OCI-LY7 (cell line): ENCODE data around the gene SYNDIG1L. TPM values are rescaled to one million over a fixed set of nuclear protein-coding genes. Genes with fewer than 3 reads are reported as not detected.
A peak's percentile ranks its signal among the peaks of the same experiment; 100 is the strongest.

Experiments used
- BruUV-seq: library from RNA; stranded (reverse); fragments of 400-500 nt; replicated peaks from 2 replicates; lab custom pipeline; 2021; lab: Mats Ljungman, UMichigan
- CTCF ChIA-PET: fragments of 300-600 bp; sonication (Branson Sonifier 250); formaldehyde crosslinking; loops from one replicate; lab custom pipeline; 2022; ENCODE audit warnings: antibody characterized with exemption; ENCODE audit not compliant: unreplicated experiment; lab: Charles Lee
- POLR2A ChIA-PET: fragments of 300-600 bp; sonication (Branson Sonifier 250); formaldehyde crosslinking; loops from one replicate; lab custom pipeline; 2022; ENCODE audit warnings: antibody characterized with exemption; lab: Charles Lee
- DNase-seq: peaks from one replicate; pipeline ENCODE4 v3.0.0-alpha.2; 2015; ENCODE audit warnings: low spot score
- H2AFZ ChIP-seq: fragments of 200-600 bp; sonication (generic), shearing (Covaris generic); 2 replicates; pipeline ENCODE4 v1.6.1; 2014; ENCODE audit warnings: mild to moderate bottlenecking, antibody characterized with exemption, low read length, moderate library complexity
- H3K27ac ChIP-seq: fragments of 200-600 bp; sonication (generic); 2 replicates; pipeline ENCODE4 v1.5.1; 2014; ENCODE audit warnings: mixed run types, low read depth, mild to moderate bottlenecking, moderate library complexity, low read length, inconsistent platforms; ENCODE audit not compliant: poor library complexity, severe bottlenecking
- H3K36me3 ChIP-seq: fragments of 200-600 bp; sonication (generic); 2 replicates; pipeline ENCODE4 v1.6.1; 2014; ENCODE audit warnings: mild to moderate bottlenecking, antibody characterized with exemption, low read length, moderate library complexity, mixed read lengths; ENCODE audit not compliant: insufficient read depth
- H3K4me1 ChIP-seq: fragments of 200-600 bp; sonication (generic); 2 replicates; pipeline ENCODE4 v1.5.1; 2014; ENCODE audit warnings: mild to moderate bottlenecking, low read length; ENCODE audit not compliant: insufficient read depth, poor library complexity, severe bottlenecking
- H3K4me2 ChIP-seq: fragments of 200-600 bp; sonication (generic); 2 replicates; pipeline ENCODE4 v1.6.1; 2014; ENCODE audit warnings: mild to moderate bottlenecking, low read length
- H3K4me3 ChIP-seq: fragments of 200-600 bp; sonication (generic); 2 replicates; pipeline ENCODE4 v1.5.1; 2014; ENCODE audit warnings: mild to moderate bottlenecking, low read depth, low read length; ENCODE audit not compliant: poor library complexity, severe bottlenecking
- H3K79me2 ChIP-seq: fragments of 200-600 bp; sonication (generic); 2 replicates; pipeline ENCODE4 v1.6.1; 2016; ENCODE audit warnings: low read depth, mild to moderate bottlenecking, low read length, moderate library complexity, mixed read lengths; ENCODE audit not compliant: insufficient read depth
- H3K9me2 ChIP-seq: fragments of 200-600 bp; sonication (generic); 2 replicates; pipeline ENCODE4 v1.6.1; 2016; ENCODE audit warnings: mild to moderate bottlenecking, low read length, mixed read lengths; ENCODE audit not compliant: insufficient read depth
- H3K9me3 ChIP-seq: fragments of 200-600 bp; sonication (generic); 2 replicates; pipeline ENCODE4 v1.6.1; 2014; ENCODE audit warnings: mild to moderate bottlenecking, mixed run types, low read length, mixed read lengths
- H4K20me1 ChIP-seq: fragments of 200-600 bp; sonication (generic); 2 replicates; pipeline ENCODE4 v1.6.1; 2014; ENCODE audit warnings: mild to moderate bottlenecking, antibody characterized with exemption, low read length, moderate library complexity, mixed read lengths; ENCODE audit not compliant: insufficient read depth
- EZH2phosphoT487 ChIP-seq: fragments of 200-600 bp; sonication (generic); IDR thresholded peaks from 2 replicates; pipeline ENCODE4 v1.6.1; 2018; ENCODE audit warnings: low read depth, borderline replicate concordance, mild to moderate bottlenecking, mixed run types, antibody characterized with exemption, low read length, moderate library complexity, mixed read lengths
- intact Hi-C: fragments of 100-400 bp; cut with micrococcal nuclease; formaldehyde crosslinking; loops from one replicate; pipeline ENCODE4 v1.10.0; 2022; ENCODE audit not compliant: unreplicated experiment
- total RNA-seq, 2 experiments: library from RNA; depleted of rRNA in 1 of 2; stranded (reverse); fragments of >200 nt in 1 of 2; shearing (Covaris generic) in 1 of 2; gene quantifications; 2 replicates each; pipeline ENCODE4 v1.2.3, GENCODE V29; 2014 to 2022
- TF ChIP-seq, protein P1 (sequence below): fragments of 200-600 bp; sonication (generic); conservative IDR thresholded peaks from 2 replicates; pipeline ENCODE4 v1.5.1; 2014; ENCODE audit warnings: mild to moderate bottlenecking, antibody characterized with exemption, low read length, moderate library complexity, mixed read lengths

The SYNDIG1L gene
- total RNA-seq, 2 experiments from 2014 or later, result not detected

DNA sequence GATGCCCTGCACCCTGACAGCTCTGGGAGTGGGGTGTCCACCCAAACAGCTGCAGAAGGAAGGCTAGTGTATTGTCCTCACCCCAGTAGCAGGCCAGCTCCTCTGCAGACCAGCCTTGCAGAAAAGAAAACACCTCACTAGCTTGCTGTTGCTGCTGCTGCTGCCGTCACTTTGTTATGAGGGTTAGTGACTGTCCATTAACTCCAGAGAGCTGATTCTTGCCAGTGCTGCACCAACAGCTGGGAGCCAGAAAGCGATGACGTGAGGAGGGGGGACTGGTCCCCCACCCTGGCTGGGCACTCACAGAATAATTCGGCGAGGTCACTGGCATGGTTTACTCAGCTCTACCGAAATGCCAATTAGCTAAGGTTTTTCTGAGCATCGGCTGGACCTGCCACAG, 2.8 kb downstream of the SYNDIG1L start:
- Histone ChIP-seq H3K9me3 (no peaks in the 10 kb centered on the region), H3K27ac (no peak overlapping the region), H3K9me2 (no peaks in the 10 kb centered on the region), H3K4me1 (peaks cover 10% of the 10 kb centered on the region), H3K79me2 (no peaks in the 10 kb centered on the region), H2AFZ (no peak overlapping the region), H3K4me2 (no peak overlapping the region), H3K36me3 (no peaks in the 10 kb centered on the region), H4K20me1 (no peaks in the 10 kb centered on the region), H3K4me3 (no peak overlapping the region)
- ChIA-PET CTCF (interaction anchor here (0.6 kb wide), 1 partner anchor 41 kb away, joined by 3 read pairs; no protein-coding TSS in a partner anchor), POLR2A (interaction anchor here (0.6 kb wide), 1 partner anchor 242 kb away, joined by 3 read pairs; no protein-coding TSS in a partner anchor)
- TF ChIP-seq, protein P1, sequence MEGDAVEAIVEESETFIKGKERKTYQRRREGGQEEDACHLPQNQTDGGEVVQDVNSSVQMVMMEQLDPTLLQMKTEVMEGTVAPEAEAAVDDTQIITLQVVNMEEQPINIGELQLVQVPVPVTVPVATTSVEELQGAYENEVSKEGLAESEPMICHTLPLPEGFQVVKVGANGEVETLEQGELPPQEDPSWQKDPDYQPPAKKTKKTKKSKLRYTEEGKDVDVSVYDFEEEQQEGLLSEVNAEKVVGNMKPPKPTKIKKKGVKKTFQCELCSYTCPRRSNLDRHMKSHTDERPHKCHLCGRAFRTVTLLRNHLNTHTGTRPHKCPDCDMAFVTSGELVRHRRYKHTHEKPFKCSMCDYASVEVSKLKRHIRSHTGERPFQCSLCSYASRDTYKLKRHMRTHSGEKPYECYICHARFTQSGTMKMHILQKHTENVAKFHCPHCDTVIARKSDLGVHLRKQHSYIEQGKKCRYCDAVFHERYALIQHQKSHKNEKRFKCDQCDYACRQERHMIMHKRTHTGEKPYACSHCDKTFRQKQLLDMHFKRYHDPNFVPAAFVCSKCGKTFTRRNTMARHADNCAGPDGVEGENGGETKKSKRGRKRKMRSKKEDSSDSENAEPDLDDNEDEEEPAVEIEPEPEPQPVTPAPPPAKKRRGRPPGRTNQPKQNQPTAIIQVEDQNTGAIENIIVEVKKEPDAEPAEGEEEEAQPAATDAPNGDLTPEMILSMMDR, result no peak
- no peak for TF ChIP-seq EZH2phosphoT487
- DNase-seq, result no peak
- intact Hi-C loops, result no loop called here
- BruUV-seq, result no TSS peak

DNA sequence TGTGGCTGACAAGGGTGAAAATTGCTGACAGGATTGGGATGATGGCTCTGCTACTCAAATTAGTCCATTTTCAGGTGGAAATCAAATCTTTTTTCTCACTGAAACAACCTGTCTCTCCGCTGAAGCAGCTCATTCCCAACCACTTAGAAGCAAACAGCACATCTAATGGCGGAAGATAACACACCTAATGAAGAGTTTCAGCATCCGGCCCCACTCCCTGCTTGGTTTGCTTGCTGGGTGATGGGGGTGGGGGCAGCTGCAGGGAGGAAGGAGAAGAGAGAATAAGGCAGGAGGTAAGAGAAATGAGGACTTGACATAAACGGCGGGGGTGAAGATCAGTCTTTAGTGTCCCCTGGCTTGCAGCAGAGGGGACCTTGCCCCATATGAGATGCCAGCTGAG, 4.0 kb downstream of the SYNDIG1L start:
- Histone ChIP-seq H3K4me1 (peaks cover 10% of the 10 kb centered on the region), H3K79me2 (no peaks in the 10 kb centered on the region), H3K4me3 (no peak overlapping the region), H2AFZ (peak overlapping the region; percentile 66; the same call in 1 of the 2 replicates), H4K20me1 (no peaks in the 10 kb centered on the region), H3K9me3 (no peaks in the 10 kb centered on the region), H3K9me2 (no peaks in the 10 kb centered on the region), H3K27ac (no peak overlapping the region), H3K36me3 (no peaks in the 10 kb centered on the region), H3K4me2 (peak overlapping the region; percentile 13; the same call in 1 of the 2 replicates)
- ChIA-PET POLR2A (interaction anchor here (0.7 to 1.2 kb wide), 2 partner anchors 21 to 1007 kb away, joined by 4 to 5 read pairs; no protein-coding TSS in a partner anchor), CTCF (no interaction called here)
- intact Hi-C loops, result no loop called here
- TF ChIP-seq, protein P1, result no peak
- no peak for TF ChIP-seq EZH2phosphoT487
- peak; percentile 52 for DNase-seq
- no TSS peak for BruUV-seq

DNA sequence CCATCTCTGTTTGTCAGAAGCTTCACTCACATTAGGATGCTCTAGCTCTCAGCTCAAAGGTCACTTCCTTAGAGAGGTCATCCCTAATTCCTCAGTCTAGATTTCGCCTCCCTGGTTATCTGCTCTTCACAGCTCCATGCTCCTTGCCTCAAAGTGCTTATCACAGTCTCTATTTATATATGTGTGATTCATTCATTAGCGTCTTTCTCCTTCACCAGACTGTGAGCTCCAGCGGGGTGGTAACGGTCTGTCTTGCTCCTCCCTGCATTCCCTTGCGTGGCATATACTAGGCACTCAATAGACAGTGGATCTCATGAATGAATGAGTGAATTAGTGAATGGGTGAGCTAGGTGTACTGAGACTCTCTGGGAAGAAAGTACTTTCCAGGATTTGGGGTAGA, 6.9 kb downstream of the SYNDIG1L start:
- no peak overlapping the region for H3K4me2 ChIP-seq
- no peaks in the 10 kb centered on the region for H3K9me3 ChIP-seq
- BruUV-seq, result no TSS peak
- H3K36me3 ChIP-seq, result no peaks in the 10 kb centered on the region
- no peak overlapping the region for H2AFZ ChIP-seq
- TF ChIP-seq, protein P1, result no peak
- no peak for TF ChIP-seq EZH2phosphoT487
- CTCF ChIA-PET, result no interaction called here
- no peaks in the 10 kb centered on the region for H3K79me2 ChIP-seq
- POLR2A ChIA-PET, result no interaction called here
- no peak overlapping the region for H3K27ac ChIP-seq
- peaks cover 10% of the 10 kb centered on the region for H3K4me1 ChIP-seq
- no peaks in the 10 kb centered on the region for H3K9me2 ChIP-seq
- no peaks in the 10 kb centered on the region for H4K20me1 ChIP-seq
- H3K4me3 ChIP-seq, result no peak overlapping the region
- no peak for DNase-seq
- intact Hi-C loops, result no loop called here
